CD4-positive, alpha-beta T cell treated with Interleukin-4 for 4 hours (primary cell): ENCODE results near the gene CUX1.
"Not testable (repeated sequence)": the region's sequence is repeated elsewhere in the genome, so short reads cannot be mapped to it uniquely, and the experiment has no call there.

Source experiments
- DNase-seq: peaks from one replicate; pipeline ENCODE4 v3.0.0-alpha.2; 2020

The CUX1 gene

GRCh38 chr7:101824440-101824839 lies 7.0 kb downstream of the CUX1 start:
- DNase-seq: no peak

GRCh38 chr7:101826081-101826835 lies 8.8 kb downstream of the CUX1 start:
- no peak for DNase-seq

GRCh38 chr7:101828301-101829020 lies 11.0 kb downstream of the CUX1 start:
- no peak for DNase-seq

DNA sequence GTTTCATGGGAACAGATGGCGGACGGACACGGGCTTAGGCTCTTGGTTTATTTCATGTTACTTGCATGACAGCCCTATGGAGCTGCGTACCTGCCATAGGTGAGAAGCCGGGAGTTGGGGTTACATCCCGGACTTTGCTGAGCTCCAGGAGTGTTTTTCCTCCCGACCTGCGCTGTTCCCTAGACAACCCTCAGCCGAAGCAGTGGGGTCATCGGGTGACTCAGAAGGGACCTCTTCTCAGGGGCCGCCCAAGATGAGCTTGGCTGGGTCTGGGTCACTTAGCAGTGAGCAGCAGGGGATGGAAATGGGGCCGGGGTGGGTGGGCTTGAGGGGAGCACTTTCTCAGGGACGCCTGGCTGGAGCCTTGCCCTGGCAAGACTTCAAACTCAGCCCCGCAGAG lies 11.9 kb downstream of the CUX1 start:
- DNase-seq: no peak

GRCh38 chr7:101829821-101830220 lies 12.4 kb downstream of the CUX1 start:
- DNase-seq: no peak

GRCh38 chr7:101831396-101831795 lies 14.0 kb downstream of the CUX1 start:
- DNase-seq: not testable (repeated sequence)

DNA sequence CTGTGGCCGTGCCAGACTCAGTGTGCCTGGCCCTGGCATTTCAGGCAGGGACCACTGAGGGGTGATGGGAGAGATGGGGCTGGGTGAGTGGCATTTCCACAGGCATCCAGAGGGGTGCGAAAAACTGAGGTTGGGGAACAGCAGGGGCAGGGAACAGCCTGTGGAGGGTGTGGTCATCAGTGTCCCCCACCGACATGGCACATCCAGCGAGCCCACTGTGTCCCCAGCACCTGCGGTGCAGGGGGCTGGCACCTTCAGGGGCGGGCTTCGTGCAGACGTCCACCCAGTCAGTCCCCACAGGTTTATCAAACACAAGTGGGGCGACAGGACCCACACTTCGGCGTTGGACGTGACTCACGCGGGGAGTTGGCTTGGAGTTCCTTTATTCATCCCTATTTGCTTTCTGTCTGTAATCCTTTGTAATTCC lies 14.8 kb downstream of the CUX1 start:
- DNase-seq: no peak

- DNase-seq: no peak
Observed at GRCh38 chr7:101832685-101833375, 15.4 kb downstream of the CUX1 start.

GRCh38 chr7:101833799-101834198 lies 16.4 kb downstream of the CUX1 start:
- no peak for DNase-seq

- DNase-seq: no peak
Observed at GRCh38 chr7:101835136-101835535, 17.7 kb downstream of the CUX1 start.

DNA sequence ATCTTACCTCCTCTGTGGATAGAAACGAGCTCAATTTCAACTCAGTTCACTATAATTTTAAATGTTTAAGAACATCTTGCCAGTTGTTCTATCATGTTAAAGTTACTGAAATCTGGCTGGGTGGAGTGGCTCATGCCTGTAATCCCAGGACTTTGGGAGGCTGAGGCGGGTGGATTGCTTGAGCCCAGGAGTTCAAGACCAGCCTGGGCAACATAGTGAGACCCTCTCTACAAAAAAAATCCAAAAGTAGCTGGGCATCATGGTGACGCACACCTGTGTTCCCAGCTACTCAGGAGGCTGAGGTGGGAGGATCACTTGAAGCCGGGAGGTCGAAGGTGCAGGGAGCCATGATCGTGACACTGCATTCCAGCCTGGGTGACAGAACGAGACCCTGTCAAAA lies 20.0 kb downstream of the CUX1 start:
- DNase-seq: not testable (repeated sequence)

GRCh38 chr7:101838837-101839483 lies 21.5 kb downstream of the CUX1 start:
- no peak for DNase-seq

DNA sequence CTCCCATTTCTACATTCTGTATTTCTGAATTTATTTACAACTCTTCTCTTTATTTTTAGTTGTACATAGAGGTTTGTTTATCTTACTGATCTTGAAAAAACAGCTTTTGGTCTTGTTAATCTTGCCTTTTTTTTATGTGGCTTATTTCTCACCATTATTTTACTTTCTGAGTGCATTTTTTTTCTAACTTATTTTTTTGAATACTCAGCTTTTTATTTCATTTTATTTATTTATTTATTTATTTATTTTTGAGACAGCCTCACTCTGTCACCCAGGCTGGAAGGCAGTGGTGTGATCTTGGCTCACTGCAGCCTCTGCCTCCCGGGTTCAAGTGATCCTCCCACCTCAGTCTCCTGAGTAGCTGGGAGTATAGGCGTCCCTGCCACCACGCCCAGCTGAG lies 23.9 kb downstream of the CUX1 start:
- no peak for DNase-seq

DNA sequence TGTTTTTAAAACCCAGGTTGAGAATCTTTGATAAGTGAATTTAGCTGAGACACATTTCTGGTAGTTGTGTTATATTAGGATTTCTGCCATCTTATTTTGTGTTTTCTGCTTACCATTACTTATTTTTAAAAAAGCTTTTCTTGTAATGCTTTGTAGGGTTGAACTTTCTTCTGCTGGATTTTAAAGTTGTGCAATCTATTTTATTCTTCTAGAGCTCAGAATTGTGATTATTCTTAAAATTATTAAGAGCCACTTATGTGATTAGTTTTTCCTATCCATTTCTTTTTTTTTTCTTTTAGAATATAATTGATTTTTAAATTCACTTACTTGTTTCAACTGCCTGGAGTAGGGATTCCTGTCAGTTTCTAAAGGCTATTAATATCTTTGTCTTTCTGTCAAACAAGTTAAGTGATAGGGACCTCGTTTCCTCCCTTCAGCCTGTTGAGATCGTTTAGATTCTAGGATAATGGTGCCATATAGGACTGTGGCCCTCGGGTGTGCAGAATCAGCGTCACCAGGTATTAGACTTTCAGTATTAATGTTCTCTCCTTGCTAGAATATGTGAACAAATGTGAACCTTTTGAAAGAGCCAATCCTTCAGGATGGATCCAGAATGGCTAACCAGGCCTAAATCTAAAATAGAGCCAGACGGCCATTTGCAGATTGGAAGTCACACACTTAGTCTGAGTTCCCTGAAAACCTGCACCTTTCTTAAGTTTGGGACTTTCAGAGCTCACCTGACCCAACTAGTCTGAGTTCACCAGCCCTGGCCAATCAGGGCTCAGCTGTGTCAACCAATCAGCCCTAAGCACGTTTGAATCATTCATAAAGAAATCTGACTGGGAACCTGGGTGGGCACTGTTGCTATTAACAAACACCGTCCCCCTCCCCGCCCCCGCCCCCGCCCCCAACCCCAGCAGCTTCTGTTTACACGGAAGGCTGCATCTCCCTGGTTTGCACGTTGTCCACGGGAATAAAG lies 26.2 kb downstream of the CUX1 start:
- no peak for DNase-seq

GRCh38 chr7:101845974-101846373 lies 28.5 kb downstream of the CUX1 start:
- no peak for DNase-seq

GRCh38 chr7:101846800-101847538 lies 29.5 kb downstream of the CUX1 start:
- DNase-seq: no peak

- peak; percentile 12 for DNase-seq
Observed at GRCh38 chr7:101848208-101848951, 31.0 kb downstream of the CUX1 start.

DNA sequence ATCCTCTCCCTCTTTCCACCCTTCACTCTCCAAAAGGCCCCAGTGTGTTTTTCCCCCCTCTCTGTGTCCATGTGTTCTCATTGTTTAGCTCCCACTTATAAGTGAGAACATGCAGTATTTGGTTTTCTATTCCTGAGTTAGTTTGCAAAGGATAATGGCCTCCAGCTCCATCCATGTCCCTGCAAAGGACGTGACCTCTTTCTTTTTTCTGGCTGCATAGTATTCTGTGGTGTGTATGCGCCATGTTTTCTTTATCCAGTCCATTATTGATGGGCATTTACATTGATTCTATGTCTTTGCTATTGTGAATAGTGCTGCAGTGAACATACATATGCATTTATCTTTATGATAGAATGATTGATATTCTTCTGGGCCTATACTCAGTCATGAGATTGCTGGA lies 31.9 kb downstream of the CUX1 start:
- DNase-seq: not testable (repeated sequence)

- not testable (repeated sequence) for DNase-seq
Observed at GRCh38 chr7:101852364-101852763, 34.9 kb downstream of the CUX1 start.

DNA sequence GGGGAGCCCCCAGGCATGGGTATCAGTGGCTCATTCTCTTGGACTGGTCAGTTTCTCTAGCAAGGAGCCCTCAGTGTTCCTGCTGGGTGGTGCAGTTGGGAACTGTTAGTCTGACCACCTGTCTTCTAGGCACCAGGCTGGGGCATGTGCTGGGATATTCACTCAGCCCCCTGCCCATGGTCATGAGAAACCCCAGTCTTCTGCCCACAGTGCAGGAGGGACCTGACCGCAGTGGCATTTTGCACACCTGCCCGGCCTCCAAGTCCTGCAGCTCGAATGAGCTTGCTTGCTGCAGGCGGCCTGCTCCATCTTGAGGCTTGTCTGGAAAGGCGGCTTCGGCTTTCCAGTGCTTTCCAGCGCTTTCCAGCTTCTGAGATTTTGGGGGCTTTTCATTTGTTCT lies 36.3 kb downstream of the CUX1 start:
- DNase-seq: no peak
